HepG2 (cell line): ENCODE results near the gene KRTAP1-4. TPM values are rescaled to one million over a fixed set of nuclear protein-coding genes. Genes with fewer than 3 reads are reported as not detected.

Source experiments
- ATAC-seq: fragments of 200-7000 bp; cut with Tn5 transposase; 3 replicates; pipeline ENCODE4 v1.9.1; 2020; ENCODE audit warnings: mild to moderate bottlenecking, moderate library complexity
- BruUV-seq: library from RNA; stranded (reverse); fragments of 400-500 nt; replicated peaks from 2 replicates; lab custom pipeline; 2021; lab: Mats Ljungman, UMichigan
- CTCF ChIA-PET: fragments of 300-600 bp; formaldehyde crosslinking; extraction: SDS; loops from one replicate; lab custom pipeline; 2021; ENCODE audit warnings: low total read pairs, inconsistent platforms, low intra/inter-chr PET ratio; lab: Yijun Ruan, JAX
- POLR2A ChIA-PET: fragments of 350-600 bp; sonication (Branson Sonifier 250); formaldehyde crosslinking; loops from one replicate; lab custom pipeline; 2020; ENCODE audit warnings: antibody characterized with exemption, inconsistent platforms; lab: Yijun Ruan, JAX
- DNase-seq: peaks from one replicate; pipeline ENCODE4 v3.0.0-alpha.2; 2015; ENCODE audit warnings: low spot score
- FAIRE-seq: peaks from 3 replicates; lab custom pipeline; 2011; peaks lifted over from hg19 to GRCh38; lab: Jason Lieb, UNC
- H2AFZ ChIP-seq: one replicate; pipeline ENCODE4 v1.6.1; 2011; ENCODE audit warnings: low read length, inconsistent platforms
- H3K27ac ChIP-seq: fragments of 300-600 bp; 3 replicates; pipeline ENCODE4 v1.8.0; 2011; ENCODE audit warnings: mixed run types, mild to moderate bottlenecking, mixed read lengths, low read length, inconsistent platforms; ENCODE audit not compliant: insufficient read depth; ENCODE audit errors: extremely low read length
- H3K27me3 ChIP-seq, 2 experiments: fragments of 200-600 bp in 1 of 2; 2 replicates in 1 of 2; 3 replicates in 1 of 2; pipeline versions ENCODE4 v1.6.0 to v1.8.0; 2011; ENCODE audit warnings: low read length in 2 of 2, mild to moderate bottlenecking in 2 of 2, moderate library complexity in 2 of 2, inconsistent platforms in 1 of 2; ENCODE audit not compliant: insufficient read depth in 2 of 2, control insufficient read depth in 1 of 2
- H3K36me3 ChIP-seq, 2 experiments: fragments of 200-600 bp in 1 of 2; replicated peaks in 1 of 2; 2 replicates in 1 of 2; 3 replicates in 1 of 2; pipeline versions ENCODE4 v1.5.1 to v1.8.0; 2011; ENCODE audit warnings: low read length in 2 of 2, inconsistent platforms in 1 of 2; ENCODE audit not compliant: insufficient read depth in 2 of 2, control insufficient read depth in 1 of 2
- H3K4me1 ChIP-seq: 2 replicates; pipeline ENCODE4 v1.5.1; 2012; ENCODE audit warnings: low read length, inconsistent platforms; ENCODE audit not compliant: insufficient read depth
- H3K4me2 ChIP-seq: 2 replicates; pipeline ENCODE4 v1.6.0; 2011; ENCODE audit warnings: low read depth, low read length, inconsistent platforms
- H3K4me3 ChIP-seq, 3 experiments: fragments of 200-600 bp in 1 of 3; sonication (generic), shearing (Covaris generic) in 1 of 3; replicated peaks in 1 of 3; 2 replicates each; pipeline ENCODE4 v1.5.1; 2011 to 2016; ENCODE audit warnings: low read length in 3 of 3, inconsistent platforms in 2 of 3, low read depth in 2 of 3, mild to moderate bottlenecking in 2 of 3, control low read depth in 1 of 3, mixed read lengths in 1 of 3; ENCODE audit not compliant: insufficient read depth in 1 of 3
- H3K79me2 ChIP-seq: one replicate; pipeline ENCODE4 v1.6.1; 2011; ENCODE audit warnings: low read length, inconsistent platforms; ENCODE audit not compliant: insufficient read depth
- H3K9ac ChIP-seq: 2 replicates; pipeline ENCODE4 v1.6.0; 2011; ENCODE audit warnings: mild to moderate bottlenecking, low read depth, low read length, inconsistent platforms; ENCODE audit not compliant: insufficient read depth
- H3K9me3 ChIP-seq: 2 replicates; pipeline ENCODE4 v1.5.1; 2012; ENCODE audit warnings: mild to moderate bottlenecking, low read length
- H4K20me1 ChIP-seq: 2 replicates; pipeline ENCODE4 v1.6.0; 2011; ENCODE audit warnings: inconsistent platforms, mild to moderate bottlenecking, low read length, moderate library complexity; ENCODE audit not compliant: insufficient read depth
- EP300 ChIP-seq, 3 experiments: sonication (generic) in 1 of 3; formaldehyde crosslinking in 1 of 3; IDR thresholded peaks; 2 replicates each; pipeline versions ENCODE4 v1.5.1 to v1.6.1; 2011 to 2020; ENCODE audit warnings: low read depth in 2 of 3, low read length in 2 of 3, borderline replicate concordance in 1 of 3, improper control_type of control experiment in 1 of 3, mild to moderate bottlenecking in 1 of 3, missing genetic modification reagents in 1 of 3, moderate library complexity in 1 of 3
- SAFB2 ChIP-seq: sonication (generic); formaldehyde crosslinking; IDR thresholded peaks from 2 replicates; pipeline ENCODE4 v1.5.1; 2020; ENCODE audit warnings: missing genetic modification reagents, low read depth, mild to moderate bottlenecking, borderline replicate concordance
- ZKSCAN8 ChIP-seq: IDR thresholded peaks from 2 replicates; pipeline ENCODE4 v1.6.1; 2016; ENCODE audit warnings: borderline replicate concordance, missing genetic modification reagents, missing compliant biosample characterization
- ZSCAN12 ChIP-seq: sonication (generic); formaldehyde crosslinking; IDR thresholded peaks from 2 replicates; pipeline ENCODE4 v1.9.0; 2021; ENCODE audit warnings: mild to moderate bottlenecking, missing genetic modification reagents
- WGBS: methylation state at CpG from one replicate; pipeline ENCODE4 v1.1.6; 2017; ENCODE audit warnings: low lambda C conversion rate; 5-methylcytosine and 5-hydroxymethylcytosine counted together
- in situ Hi-C: cut with HindIII; loops from 2 replicates; pipeline ENCODE4 v1.10.0; 2017; ENCODE audit warnings: low pct_unique_long_range_greater_than_20kb; ENCODE audit not compliant: extremely low pct_ligation_motif_present
- intact Hi-C: fragments of 100-400 bp; cut with micrococcal nuclease; formaldehyde crosslinking; loops from one replicate; pipeline ENCODE4 v1.10.0; 2022; ENCODE audit not compliant: unreplicated experiment
- polyA plus RNA-seq, 8 experiments: library from polyadenylated mRNA; depleted of rRNA in 3 of 8; stranded (reverse) in 7 of 8; unstranded in 1 of 8; fragments of >200 nt; fragmentation: Illumina TruSeq in 4 of 8; extraction: Trizol in 4 of 8; gene quantifications; 2 replicates each; pipeline versions ENCODE4 v1.2.1 to v1.2.3, GENCODE V29; 2011 to 2016; ENCODE audit warnings: low read depth in 4 of 8, missing spikeins in 1 of 8, mixed read lengths in 1 of 8; ENCODE audit not compliant: insufficient read depth in 1 of 8
- total RNA-seq, 5 experiments: library from RNA; depleted of rRNA; stranded (reverse); fragments of >200 nt; fragmentation: Illumina TruSeq; extraction: Trizol; gene quantifications; 2 replicates each; pipeline ENCODE4 v1.2.3, GENCODE V29; 2016; ENCODE audit warnings: low read depth in 1 of 5
- TF ChIP-seq, protein P1 (sequence below): sonication (generic); formaldehyde crosslinking; IDR thresholded peaks from 2 replicates; pipeline ENCODE4 v1.9.0; 2021; ENCODE audit warnings: mild to moderate bottlenecking, missing genetic modification reagents
- TF ChIP-seq, protein P2 (sequence below): IDR thresholded peaks from 2 replicates; pipeline ENCODE4 v1.6.1; 2016; ENCODE audit warnings: mild to moderate bottlenecking

The KRTAP1-4 gene
- total and polyA plus RNA-seq, 2 of the 13 experiments (the other 11 are each of a cell fraction or from before 2014, with no cell fraction given) = not detected

DNA sequence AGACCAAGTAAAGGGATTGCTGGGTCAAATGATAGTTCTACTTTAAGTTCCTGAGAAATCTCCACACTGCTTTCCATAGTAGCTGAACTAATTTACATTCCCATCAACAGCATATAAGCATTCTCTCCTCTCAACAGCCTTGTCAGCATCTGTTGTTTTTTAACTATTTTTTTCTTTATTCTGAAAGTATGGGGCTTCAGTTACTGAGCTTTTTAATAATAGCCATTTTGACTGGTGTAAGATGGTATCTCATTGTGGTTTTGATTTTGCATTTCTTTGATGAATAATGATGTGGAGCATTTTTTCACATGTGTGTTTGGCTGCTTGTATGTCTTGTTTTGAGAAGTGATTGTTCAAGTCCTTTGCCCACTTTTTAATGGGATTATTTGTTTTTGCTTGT lies 22.6 kb upstream of the KRTAP1-4 start (continued):
- TF ChIP-seq, protein P1, sequence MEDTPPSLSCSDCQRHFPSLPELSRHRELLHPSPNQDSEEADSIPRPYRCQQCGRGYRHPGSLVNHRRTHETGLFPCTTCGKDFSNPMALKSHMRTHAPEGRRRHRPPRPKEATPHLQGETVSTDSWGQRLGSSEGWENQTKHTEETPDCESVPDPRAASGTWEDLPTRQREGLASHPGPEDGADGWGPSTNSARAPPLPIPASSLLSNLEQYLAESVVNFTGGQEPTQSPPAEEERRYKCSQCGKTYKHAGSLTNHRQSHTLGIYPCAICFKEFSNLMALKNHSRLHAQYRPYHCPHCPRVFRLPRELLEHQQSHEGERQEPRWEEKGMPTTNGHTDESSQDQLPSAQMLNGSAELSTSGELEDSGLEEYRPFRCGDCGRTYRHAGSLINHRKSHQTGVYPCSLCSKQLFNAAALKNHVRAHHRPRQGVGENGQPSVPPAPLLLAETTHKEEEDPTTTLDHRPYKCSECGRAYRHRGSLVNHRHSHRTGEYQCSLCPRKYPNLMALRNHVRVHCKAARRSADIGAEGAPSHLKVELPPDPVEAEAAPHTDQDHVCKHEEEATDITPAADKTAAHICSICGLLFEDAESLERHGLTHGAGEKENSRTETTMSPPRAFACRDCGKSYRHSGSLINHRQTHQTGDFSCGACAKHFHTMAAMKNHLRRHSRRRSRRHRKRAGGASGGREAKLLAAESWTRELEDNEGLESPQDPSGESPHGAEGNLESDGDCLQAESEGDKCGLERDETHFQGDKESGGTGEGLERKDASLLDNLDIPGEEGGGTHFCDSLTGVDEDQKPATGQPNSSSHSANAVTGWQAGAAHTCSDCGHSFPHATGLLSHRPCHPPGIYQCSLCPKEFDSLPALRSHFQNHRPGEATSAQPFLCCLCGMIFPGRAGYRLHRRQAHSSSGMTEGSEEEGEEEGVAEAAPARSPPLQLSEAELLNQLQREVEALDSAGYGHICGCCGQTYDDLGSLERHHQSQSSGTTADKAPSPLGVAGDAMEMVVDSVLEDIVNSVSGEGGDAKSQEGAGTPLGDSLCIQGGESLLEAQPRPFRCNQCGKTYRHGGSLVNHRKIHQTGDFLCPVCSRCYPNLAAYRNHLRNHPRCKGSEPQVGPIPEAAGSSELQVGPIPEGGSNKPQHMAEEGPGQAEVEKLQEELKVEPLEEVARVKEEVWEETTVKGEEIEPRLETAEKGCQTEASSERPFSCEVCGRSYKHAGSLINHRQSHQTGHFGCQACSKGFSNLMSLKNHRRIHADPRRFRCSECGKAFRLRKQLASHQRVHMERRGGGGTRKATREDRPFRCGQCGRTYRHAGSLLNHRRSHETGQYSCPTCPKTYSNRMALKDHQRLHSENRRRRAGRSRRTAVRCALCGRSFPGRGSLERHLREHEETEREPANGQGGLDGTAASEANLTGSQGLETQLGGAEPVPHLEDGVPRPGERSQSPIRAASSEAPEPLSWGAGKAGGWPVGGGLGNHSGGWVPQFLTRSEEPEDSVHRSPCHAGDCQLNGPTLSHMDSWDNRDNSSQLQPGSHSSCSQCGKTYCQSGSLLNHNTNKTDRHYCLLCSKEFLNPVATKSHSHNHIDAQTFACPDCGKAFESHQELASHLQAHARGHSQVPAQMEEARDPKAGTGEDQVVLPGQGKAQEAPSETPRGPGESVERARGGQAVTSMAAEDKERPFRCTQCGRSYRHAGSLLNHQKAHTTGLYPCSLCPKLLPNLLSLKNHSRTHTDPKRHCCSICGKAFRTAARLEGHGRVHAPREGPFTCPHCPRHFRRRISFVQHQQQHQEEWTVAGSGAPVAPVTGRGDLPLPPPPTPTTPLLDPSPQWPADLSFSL (CRISPR knock-in tag) = no peak
- TF ChIP-seq ZSCAN12 (CRISPR knock-in tag) (no peak), SAFB2 (CRISPR knock-in tag) (no peak)
- TF ChIP-seq, protein P2, sequence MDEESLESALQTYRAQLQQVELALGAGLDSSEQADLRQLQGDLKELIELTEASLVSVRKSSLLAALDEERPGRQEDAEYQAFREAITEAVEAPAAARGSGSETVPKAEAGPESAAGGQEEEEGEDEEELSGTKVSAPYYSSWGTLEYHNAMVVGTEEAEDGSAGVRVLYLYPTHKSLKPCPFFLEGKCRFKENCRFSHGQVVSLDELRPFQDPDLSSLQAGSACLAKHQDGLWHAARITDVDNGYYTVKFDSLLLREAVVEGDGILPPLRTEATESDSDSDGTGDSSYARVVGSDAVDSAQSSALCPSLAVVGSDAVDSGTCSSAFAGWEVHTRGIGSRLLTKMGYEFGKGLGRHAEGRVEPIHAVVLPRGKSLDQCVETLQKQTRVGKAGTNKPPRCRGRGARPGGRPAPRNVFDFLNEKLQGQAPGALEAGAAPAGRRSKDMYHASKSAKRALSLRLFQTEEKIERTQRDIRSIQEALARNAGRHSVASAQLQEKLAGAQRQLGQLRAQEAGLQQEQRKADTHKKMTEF (CRISPR knock-in tag) = no peak

- Histone ChIP-seq H3K4me3 (no peak overlapping the region), H3K4me2 (peak overlapping the region; percentile 41; the same call in 1 of the 2 replicates), H3K27me3 (no peaks in the 10 kb centered on the region), H2AFZ (no peak overlapping the region), H3K9me3 (no peaks in the 10 kb centered on the region), H3K36me3 (no peaks in the 10 kb centered on the region), H3K79me2 (no peaks in the 10 kb centered on the region), H4K20me1 (no peaks in the 10 kb centered on the region), H3K9ac (no peak overlapping the region), H3K27ac (peak overlapping the region; percentile 19), H3K4me1 (peaks cover 17% of the 10 kb centered on the region)
- in situ Hi-C loops = no loop called here
- FAIRE-seq = no peak
- 10% methylated on average over 2 of the region's 2 CpGs for WGBS
- ChIA-PET POLR2A (no interaction called here), CTCF (no interaction called here)
- peak; percentile 63 for DNase-seq
- ATAC-seq = no peak; the same call in 2 of the 3 replicates
- peak in 1 of 2 experiments; percentile 9; a peak in 1 of 4 replicates for TF ChIP-seq EP300 (IDR thresholded peaks at IDR 0.05; ENCODE audit: low read depth in 2 of 2, low read length in 2 of 2)
- TF ChIP-seq EP300 (CRISPR knock-in tag; IDR thresholded peaks at IDR 0.05; ENCODE audit: borderline replicate concordance) = no peak
- no peak for TF ChIP-seq ZKSCAN8 (CRISPR knock-in tag)
- intact Hi-C loops = loop anchor here (10.0 kb wide), 1 partner anchor 144 kb away; no protein-coding TSS in a partner anchor
- BruUV-seq = no TSS peak
Observed at GRCh38 chr17:41049110-41049509, 19.1 kb upstream of the KRTAP1-4 start.
